Measurements from ENCODE around the gene PROM2. TPM values are rescaled to one million over a fixed set of nuclear protein-coding genes. Genes with fewer than 3 reads are reported as not detected.

PROM2 gene
- total RNA-seq, 1 donor: under 0.01 TPM

Other genes starting within 250 kb of the PROM2 start
- gene MAL, start 248.7 kb upstream of the PROM2 start, total RNA-seq: not detected in 2 replicates
- gene MRPS5, start 152.6 kb upstream of the PROM2 start, total RNA-seq: 30.0 and 32.0 TPM in 2 replicates
- 10.8 and 12.6 TPM in 2 replicates for gene ZNF514, start 114.6 kb upstream of the PROM2 start, total RNA-seq
- gene ZNF2, start 108.6 kb upstream of the PROM2 start, total RNA-seq: 6.1 and 7.8 TPM in 2 replicates
- 4.2 and 5.6 TPM in 2 replicates for gene ZNF892, start 66.9 kb upstream of the PROM2 start, total RNA-seq
- 1.3 and 2.6 TPM in 2 replicates for gene KCNIP3, start 22.9 kb downstream of the PROM2 start, total RNA-seq
- gene FAHD2A, start 128.3 kb downstream of the PROM2 start, total RNA-seq: 26.3 and 28.3 TPM in 2 replicates
- gene TRIM43B, start 210.3 kb downstream of the PROM2 start, total RNA-seq: not detected in 2 replicates